GM19035 (cell line): ENCODE data around the gene RHBDD2.
"Not testable (repeated sequence)": the region's sequence is repeated elsewhere in the genome, so short reads cannot be mapped to it uniquely, and the experiment has no call there.

ENCODE experiments used
- ATAC-seq: cut with Tn5 transposase; IDR thresholded peaks from one replicate; pipeline ENCODE4 v1.9.1; 2021; ENCODE audit not compliant: unreplicated experiment

RHBDD2 gene

GRCh38 chr7:75878769-75879611, at the start of gene RHBDD2:
TSS of gene RHBDD2 (plus strand) at chr7:75879034. CDS start at chr7:75879083, 49 bp downstream.
- ATAC-seq, result peak; percentile 94

- ATAC-seq, result not testable (repeated sequence)
These were observed 49.2 kb upstream of the RHBDD2 start for GRCh38 chr7:75829656-75830055.

GRCh38 chr7:75830978-75831377, 47.9 kb upstream of the RHBDD2 start:
- no peak for ATAC-seq

- ATAC-seq, result not testable (repeated sequence)
These were observed 45.2 kb upstream of the RHBDD2 start for GRCh38 chr7:75833662-75834061.

GRCh38 chr7:75835688-75836285, 43.0 kb upstream of the RHBDD2 start:
- no peak for ATAC-seq

GRCh38 chr7:75836798-75837197, 42.0 kb upstream of the RHBDD2 start:
- ATAC-seq, result no peak

- not testable (repeated sequence) for ATAC-seq
These were observed 40.4 kb upstream of the RHBDD2 start for GRCh38 chr7:75838281-75838930.

- ATAC-seq, result no peak
These were observed 38.8 kb upstream of the RHBDD2 start for GRCh38 chr7:75840029-75840428.

- peak; percentile 89 for ATAC-seq
These were observed 35.9 kb upstream of the RHBDD2 start for GRCh38 chr7:75842836-75843446.

- no peak for ATAC-seq
These were observed 35.2 kb upstream of the RHBDD2 start for GRCh38 chr7:75843613-75844116.

- no peak for ATAC-seq
These were observed 34.7 kb upstream of the RHBDD2 start for GRCh38 chr7:75844158-75844557.

GRCh38 chr7:75845132-75845531, 33.7 kb upstream of the RHBDD2 start:
- ATAC-seq, result not testable (repeated sequence)

- no peak for ATAC-seq
These were observed 31.1 kb upstream of the RHBDD2 start for GRCh38 chr7:75847707-75848106.

- ATAC-seq, result no peak
These were observed 29.3 kb upstream of the RHBDD2 start for GRCh38 chr7:75849573-75849972.

- ATAC-seq, result no peak
These were observed 28.6 kb upstream of the RHBDD2 start for GRCh38 chr7:75850235-75850634.

- ATAC-seq, result no peak
These were observed 24.6 kb upstream of the RHBDD2 start for GRCh38 chr7:75854233-75854632.

- not testable (repeated sequence) for ATAC-seq
These were observed 24.0 kb upstream of the RHBDD2 start for GRCh38 chr7:75854813-75855345.

GRCh38 chr7:75856536-75856935, 22.3 kb upstream of the RHBDD2 start:
- no peak for ATAC-seq

GRCh38 chr7:75858410-75858809, 20.4 kb upstream of the RHBDD2 start:
- no peak for ATAC-seq

GRCh38 chr7:75861636-75862035, 17.2 kb upstream of the RHBDD2 start:
- ATAC-seq, result no peak

GRCh38 chr7:75864251-75864650, 14.6 kb upstream of the RHBDD2 start:
- not testable (repeated sequence) for ATAC-seq
